HG03097 (cell line): ENCODE results near the gene CD34.
A peak's percentile ranks its signal among the peaks of the same experiment; 100 is the strongest.

Experiments used
- ATAC-seq: cut with Tn5 transposase; IDR thresholded peaks from one replicate; pipeline ENCODE4 v1.9.1; 2021; ENCODE audit not compliant: unreplicated experiment, low FRiP score

The CD34 gene

DNA sequence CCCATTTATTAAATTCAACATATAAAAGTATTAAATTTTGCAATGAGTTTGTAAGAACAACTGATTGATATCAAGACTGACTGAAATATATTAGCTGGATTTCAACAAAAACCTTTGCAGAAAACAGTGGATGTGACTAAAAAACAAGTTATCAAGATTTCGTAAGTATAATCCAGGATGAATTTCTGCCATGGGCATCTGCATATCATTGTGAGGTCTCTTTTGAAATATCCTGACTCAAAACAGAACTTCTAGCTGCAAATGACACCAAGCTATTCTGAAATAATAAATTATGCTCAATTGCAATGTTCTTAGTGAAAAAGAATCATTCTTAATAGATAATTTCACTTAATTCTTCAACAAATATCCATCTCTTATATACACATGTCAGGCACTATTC lies 52.6 kb downstream of the CD34 start:
- ATAC-seq, result no peak

DNA sequence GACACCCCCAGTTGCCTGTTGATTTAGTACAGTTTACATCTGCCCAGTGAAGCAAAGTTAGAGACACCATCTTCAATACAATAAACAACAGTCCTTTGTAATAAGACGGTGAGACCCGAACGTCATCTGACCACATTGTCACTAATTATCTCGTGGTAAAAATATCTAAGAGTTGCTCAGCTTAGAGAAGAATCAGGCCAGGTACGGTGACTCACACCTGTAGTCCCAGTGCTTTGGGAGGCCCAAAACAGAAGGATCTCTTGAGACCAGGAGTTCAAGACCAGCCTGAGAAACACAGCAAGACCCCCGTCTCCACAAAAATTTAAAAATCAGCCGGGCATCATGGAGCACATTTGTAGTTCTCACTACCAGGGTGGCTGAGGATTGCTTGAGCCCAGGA lies 53.5 kb downstream of the CD34 start:
- ATAC-seq, result no peak

DNA sequence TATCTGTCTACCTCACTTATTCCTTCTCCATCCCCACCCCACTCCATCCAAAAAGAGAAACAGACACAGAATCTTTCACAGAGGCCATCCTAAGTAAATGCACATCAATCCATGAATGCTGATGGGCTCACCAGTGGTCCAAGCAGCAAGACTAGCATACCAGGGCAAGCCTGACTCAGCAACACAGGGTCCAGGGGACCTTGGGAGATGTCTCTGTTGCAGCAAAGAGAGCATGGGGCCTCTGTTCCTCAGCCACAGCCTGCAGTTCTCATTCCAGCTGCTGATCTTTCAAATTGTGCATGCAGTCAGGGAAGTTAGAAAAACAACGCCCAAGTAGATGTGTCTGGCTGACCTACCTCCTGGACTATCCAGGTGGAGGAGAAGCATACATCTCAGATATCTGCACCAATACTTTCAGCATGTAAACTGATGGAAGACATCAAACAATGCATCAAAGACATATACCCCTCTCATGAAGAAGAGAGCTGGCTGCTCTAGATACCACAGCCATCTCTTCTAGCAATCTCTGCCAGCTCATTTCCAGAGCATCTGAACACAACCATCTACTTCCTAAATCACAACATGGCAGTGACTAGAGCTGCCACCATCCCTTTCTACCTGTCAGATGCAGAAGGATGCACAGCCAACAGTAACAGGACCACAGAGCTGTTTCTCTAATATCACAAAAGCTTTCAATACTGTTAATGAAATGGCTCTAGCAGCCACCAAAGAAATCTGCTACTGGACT lies 54.5 kb downstream of the CD34 start:
- ATAC-seq, result no peak

DNA sequence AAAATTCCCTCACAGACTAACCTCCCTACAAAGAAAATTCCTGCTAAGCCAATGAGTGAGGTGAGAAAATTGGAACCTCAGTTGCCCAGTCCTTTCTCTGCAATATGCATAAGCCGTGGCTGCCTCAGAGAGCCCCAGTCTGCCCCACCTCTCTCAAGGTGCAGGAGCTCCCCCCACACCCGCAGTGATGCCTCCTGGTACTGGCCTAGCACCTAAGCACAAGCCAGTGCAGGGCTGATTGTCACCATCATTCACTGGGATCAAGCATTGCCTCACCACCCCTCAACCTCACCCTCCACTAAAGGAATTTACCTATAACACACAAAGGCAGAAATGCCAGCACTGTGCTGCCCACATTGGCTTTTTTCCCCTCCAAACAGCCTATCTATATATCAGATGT lies 56.9 kb downstream of the CD34 start:
- ATAC-seq, result no peak

DNA sequence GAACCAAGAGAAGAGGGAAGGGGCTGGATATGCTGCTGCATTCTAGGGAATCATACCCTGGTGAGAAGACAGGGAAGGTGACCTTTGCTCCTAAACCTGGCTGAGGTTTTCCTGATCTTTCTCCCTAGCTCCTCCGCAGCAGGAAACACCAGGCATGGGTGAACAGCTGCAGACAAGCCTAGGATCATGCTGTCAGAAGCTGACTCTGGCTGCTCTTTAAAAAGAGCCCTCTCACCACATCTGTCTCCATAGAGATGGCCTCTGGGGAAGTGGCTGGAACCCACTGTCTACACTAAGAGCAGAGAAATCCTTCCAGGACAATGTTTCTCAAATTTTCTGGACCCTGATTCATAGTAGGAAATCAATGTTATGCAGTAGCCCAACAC lies 57.6 kb downstream of the CD34 start:
- ATAC-seq, result no peak

DNA sequence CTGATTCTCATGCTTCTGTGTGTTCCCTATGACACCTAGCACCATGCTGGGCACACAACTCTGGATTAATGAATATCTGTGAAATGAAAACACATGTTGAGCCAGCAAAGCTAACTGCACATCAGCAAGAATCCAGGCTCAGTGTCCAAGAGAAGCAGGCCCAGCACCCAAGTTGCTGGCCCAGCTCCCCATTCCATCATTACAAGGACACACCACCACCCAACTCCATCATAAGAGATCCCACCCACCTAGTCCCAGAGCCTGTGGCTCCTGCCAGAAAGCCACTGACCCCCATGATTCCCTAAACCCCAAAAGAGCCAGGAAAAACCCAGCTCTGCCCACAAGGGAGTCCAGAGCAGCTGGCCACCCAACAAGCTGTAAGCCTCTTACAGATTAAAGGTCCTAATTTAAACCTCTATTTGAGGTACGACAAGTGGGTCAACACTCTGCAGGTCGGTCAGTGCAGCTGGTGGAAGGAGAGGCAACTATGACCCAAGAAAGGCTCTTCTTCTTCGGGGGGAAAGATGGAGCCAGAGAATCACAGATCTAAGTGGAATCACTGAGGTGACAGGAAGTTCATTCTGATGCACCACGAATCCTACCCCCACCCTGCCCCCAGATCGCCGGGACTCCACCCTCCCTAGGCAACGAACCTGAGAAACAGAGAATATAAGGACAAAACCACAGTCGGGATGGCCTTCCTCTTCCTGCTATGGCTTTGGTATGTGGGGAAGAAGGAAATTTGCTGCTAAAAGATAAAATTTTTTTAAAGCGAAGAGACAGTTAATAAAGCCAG lies 58.2 kb downstream of the CD34 start:
- ATAC-seq, result no peak

DNA sequence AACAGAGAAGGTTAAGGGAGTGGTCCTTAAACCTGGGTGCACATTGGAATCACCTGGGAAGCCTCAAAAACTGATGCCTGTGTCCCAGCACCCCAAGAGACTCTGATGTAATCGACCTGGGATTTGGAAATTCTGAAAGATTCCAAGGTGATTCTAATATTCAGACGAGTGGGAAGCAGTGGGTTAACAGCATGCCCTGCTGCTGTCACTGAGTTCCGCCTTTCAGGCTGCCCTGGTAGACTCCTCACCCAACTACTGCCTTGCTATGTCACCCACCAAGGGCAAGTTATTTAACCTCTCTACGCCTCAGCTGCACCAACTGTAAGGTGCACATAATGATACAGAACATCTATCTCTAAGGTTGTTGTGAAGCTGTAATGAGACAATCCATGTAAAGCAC lies 59.2 kb downstream of the CD34 start:
- no peak for ATAC-seq

DNA sequence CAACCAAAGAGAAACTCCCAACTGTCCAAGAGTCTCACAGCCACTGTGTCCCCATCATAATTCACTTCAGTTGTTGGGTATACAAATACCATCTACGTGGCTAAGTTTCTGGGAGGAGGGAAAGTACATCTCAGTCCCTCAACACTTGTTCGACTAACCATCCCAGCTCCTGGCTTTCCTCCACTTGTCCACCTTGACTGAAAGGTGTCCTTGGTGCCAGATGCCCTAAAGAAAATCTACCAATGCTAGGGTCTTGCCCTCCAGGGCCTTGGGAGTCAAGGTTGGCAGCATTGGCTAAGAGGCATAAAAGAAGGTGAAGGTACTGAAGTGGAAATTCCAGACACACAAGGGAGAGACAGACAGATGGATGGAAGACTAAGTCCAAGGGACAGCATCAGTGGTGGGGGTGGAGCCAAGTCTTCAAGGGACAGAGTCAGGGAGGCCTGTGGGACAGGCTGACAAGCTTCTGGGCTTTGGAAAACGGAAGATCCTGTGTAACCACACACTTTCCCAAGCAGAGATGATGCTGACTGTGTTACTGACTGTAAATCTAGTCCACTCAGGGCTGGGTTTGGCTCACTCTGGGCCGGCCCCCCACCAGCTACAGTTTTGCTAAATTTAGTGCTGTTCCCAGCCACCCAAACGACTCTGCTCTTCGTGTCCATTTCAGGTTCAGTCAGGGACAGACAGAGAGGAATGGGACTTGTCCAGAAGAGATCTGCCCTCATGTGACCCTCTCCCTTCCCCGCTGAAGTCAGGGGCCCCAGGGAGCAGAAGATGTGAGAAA lies 60.1 kb downstream of the CD34 start:
- no peak for ATAC-seq

DNA sequence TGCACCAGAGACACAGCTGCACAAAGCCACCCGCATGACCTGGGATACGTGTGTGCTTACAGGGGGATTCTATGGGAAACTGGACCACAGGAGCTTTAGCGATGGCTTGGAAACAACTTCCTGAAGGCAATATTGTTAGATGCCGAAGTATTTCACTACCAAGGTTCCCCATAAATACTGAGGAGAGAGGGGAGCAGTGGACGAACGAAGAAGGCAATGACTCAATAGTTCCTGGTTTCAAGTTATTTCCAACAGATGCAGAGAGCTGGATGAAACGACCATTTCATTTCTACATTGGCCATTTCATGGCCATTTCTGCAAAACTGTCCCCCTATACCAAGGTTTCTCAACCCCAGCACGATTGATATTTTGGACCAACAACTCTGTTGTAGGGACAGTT lies 61.3 kb downstream of the CD34 start:
- ATAC-seq, result no peak

DNA sequence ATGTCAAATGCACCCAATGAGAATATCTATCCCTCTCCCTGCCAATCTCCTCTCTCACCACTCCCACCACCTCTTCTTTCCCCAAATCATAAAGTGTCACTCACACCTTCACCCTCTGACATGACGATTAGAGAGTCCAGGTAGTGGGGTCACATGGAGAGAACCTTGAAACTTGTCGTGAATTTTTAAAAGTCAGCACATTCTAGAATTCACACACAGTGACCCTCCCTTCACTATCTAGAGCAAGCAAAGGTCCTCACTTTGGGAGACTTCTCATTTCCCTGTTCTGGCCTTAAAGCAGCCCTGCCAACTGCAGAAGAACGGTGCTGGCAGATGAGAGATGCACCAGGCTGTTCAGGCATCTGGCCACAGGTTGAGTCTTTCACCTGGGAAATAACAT lies 61.9 kb downstream of the CD34 start:
- ATAC-seq, result no peak

DNA sequence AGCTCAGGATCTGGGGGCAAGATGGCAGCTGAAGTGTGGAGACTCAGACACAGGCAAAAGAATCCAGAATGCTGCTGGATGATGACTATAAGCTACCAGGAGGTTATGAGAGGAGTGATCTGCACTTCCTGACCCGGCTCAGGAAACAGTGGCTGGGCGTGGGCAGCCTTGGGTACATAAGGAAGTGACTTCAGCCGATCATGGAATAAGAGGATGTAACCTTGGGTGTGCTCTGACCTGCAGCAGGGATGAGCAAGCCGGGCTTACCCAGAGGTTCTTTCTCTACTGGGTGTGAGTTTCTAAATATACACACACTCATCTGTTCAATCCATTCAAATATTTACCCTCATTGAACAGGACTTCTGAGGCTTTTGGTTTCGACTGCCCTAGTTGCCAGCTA lies 62.7 kb downstream of the CD34 start:
- peak; percentile 52 for ATAC-seq

DNA sequence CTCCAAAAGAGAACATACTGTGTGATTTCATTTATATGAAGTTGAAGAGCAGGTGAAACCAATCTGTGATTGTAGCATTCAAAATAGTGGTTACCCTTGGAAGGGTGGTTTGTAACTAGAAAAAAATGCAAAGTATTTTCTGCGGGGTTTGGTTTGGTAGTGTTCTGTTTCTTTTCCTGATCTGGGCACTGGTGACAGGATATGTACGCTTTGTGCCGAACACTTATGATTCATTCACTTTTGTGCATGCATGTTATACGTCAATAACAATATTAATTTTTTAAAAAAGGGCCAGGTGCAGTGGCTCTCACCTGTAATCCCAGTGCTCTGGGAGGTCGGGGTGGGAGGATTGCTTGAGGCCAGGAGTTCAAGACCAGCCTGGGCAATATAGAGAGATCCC lies 63.8 kb downstream of the CD34 start:
- no peak for ATAC-seq

DNA sequence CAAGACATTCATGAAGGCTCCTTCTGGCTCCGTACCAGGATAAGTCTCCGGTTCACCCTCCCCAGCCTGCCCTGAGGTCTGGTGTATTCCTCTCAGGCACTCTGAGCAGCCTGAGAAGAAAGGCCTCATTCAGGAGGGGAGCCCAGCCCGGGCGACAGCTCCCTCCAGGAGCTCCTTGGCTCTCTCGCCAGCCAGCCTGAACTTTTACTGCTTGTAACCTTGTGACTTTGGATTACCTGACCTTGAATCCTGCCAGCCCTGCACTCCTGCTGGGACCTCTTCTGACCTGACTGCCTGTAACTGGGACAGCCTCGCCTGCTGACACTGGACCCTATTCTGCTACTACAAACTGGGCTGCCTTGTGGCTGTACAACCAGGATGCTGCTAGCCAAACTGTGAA lies 65.8 kb downstream of the CD34 start:
- no peak for ATAC-seq

DNA sequence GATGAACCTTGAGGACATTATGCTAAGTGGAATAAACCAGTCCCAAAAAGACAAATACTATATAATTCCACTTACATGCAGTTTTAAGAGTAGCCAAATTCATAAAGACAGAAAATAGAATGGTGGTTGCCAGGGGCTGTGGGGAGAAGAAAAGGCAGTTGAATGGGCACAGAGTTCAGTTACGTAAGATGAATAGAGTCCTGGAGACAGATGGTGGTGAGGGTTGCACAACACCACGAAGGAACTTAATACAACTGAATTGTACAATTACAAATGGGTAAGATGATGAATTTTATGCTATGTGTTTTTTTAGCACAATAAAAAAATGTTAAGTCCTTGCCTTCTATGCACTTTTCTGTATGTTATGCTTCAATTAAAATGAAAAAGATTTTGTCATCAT lies 66.6 kb downstream of the CD34 start:
- ATAC-seq, result no peak

DNA sequence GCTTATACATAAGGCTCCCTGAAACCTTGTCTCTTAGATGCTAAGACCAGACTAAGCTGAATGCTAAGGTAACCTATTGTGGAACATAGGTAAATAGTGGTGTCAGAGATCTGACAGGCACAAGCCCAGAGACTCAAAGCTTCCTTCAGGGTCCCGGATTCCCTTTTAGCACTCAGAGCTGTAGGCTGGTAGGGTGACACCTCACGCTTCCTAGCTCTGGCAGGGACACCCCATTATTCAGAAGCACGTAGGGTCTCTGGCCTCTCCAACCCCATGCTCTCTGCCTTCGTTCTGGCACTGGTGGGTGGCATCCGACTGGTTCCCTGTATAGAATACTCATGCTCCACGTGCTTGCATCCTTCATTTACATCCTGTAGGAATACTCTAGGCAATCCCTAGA lies 68.4 kb downstream of the CD34 start:
- ATAC-seq, result no peak

DNA sequence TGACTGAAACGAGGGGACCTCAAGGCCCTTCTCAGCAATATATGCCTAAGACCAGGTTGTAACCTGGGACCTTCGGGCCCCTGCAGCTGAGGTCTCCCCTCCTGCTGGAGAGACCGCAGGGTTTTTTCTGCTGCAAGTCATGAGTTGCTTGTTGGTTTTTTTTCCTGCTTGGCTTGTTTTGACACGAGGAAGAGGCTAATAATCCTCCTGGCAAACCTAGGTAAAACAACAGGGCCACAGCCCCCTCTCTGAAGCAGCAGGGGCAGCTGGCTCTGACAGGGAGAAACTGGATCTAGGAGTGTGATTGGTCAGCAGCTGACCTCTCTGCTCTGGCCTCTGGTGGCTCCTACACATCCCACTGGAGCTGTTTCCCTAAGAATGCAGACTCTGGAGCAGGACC lies 69.0 kb downstream of the CD34 start:
- no peak for ATAC-seq

DNA sequence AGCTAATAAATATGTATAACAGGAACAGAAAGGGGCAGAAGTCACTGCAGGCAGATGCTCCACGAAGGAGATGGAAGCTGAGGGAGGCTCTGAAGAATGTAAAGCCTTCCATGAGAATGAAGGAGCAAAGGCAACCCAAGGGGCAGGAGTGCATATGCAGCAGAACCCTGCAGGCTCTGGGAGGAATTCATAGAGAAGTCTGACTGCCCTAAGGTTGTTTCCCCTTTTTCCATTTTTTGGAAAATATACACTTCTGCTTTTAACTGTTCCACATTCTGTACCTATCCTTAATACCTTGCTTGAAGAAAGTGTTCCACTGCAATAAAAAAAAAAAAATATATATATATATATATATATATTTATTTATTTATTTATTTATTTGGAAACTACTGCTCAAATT lies 69.6 kb downstream of the CD34 start:
- no peak for ATAC-seq

DNA sequence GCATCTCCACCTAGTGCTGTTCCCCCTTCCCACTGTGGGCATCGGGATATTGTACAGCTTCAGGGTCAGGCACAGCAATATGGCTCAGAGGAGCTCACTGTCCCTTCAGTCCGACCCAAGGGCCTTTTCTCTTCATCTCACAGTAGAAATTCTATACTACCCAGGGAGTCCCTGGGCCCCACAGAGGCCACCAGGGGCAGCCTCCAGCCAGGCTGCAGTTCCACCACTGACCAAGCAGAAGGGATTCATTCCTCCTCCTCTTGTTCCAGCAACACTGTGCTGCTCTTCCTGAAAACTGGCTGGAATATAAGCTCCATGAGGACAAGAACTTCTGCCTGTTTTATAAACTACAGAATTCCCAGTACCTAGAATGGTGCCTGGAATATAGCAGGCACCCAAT lies 70.5 kb downstream of the CD34 start:
- ATAC-seq, result no peak

DNA sequence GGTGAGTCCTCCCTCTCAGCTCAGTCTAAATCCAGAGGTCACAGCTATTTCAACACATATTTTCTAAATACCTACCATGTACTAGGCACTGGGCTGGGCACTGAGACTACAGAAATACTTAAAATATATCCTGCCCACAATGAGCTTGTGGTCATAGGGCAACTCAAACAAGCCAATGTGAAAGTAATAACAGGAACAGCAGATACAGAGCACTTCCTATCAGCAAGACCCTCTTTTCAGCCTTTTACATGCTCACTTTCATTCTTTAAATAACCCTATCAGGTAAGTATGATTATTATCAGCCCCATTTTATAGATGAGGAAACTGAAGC lies 71.9 kb downstream of the CD34 start:
- no peak for ATAC-seq

DNA sequence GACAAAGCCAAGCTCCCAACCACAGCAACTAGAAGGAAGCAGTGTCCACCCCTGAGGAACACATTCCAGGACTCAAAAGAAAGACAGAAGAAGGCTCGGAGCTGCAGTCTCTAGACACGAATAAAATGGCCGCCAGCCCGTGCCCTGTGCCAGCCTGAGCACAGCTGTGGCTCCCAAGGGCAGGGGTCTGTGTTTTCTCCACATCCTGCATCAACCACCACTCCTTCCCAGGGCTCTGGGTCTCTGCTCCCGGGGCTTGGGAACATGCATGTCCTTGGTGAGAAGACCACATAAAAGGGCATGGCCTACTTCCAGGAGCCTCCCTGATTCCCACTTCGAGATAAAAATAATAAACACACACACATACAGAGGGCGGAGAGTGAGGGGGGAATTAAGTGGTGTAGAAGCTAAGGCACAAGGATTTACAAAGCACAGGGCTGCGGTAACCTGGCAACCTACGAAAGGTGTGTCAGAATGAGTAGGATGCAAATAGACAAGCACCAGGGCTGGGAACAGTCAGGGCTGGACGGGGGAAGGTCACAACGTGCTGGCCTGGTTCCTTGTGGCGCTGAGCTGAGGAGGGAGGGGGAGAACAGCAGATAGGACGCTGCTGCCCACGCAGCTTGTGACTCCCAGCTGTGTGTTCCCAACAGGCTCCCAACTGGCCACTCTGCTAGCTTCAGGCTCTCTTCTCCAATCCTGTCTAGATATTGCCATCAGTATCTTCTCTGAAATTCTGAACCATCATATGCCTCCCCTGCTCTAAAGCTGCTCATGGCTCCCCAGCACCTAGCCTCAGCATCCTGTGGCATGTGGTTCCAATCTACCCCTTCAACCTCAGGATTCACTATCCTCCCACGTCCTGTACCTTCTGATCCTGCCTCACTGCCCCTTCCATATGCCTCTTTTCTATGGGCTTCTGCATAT lies 72.5 kb downstream of the CD34 start:
- no peak for ATAC-seq

DNA sequence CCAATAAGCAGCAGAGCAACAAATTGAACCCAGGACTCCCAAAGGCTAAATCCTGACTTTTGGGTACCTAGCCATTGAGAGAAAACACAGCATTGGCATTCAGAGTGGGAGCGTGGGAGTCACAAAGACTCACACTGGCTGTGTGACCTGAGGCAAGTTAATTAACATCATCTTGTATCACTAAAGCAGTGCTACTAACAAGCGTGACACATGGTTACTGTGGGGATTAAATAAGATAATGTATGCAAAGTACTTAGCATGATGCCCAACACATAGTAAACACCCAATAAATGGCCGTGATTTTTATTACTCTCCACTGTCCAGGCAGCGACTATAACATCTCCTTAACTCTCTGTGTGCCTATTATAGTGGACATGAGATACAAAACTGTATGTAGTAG lies 73.3 kb downstream of the CD34 start:
- ATAC-seq, result no peak
